K562 (cell line): ENCODE results near the gene GSTM5. TPM values are rescaled to one million over a fixed set of nuclear protein-coding genes. Genes with fewer than 3 reads are reported as not detected.

Experiments used
- ARID1B ChIP-seq: fragments of 450-650 bp; IDR thresholded peaks from 2 replicates; pipeline ENCODE4 v1.6.1; 2016; ENCODE audit warnings: antibody characterized with exemption, mild to moderate bottlenecking, inconsistent platforms
- C11orf30 ChIP-seq: fragments of 450-650 bp; IDR thresholded peaks from 2 replicates; pipeline ENCODE4 v1.6.1; 2016; ENCODE audit warnings: low read depth, mild to moderate bottlenecking
- CBFA2T3 ChIP-seq: fragments of 450-650 bp; IDR thresholded peaks from 2 replicates; pipeline ENCODE4 v1.6.1; 2017
- CGGBP1 ChIP-seq: fragments of 250-450 bp; sonication (Bioruptor Pico); IDR thresholded peaks from 2 replicates; pipeline ENCODE4 v1.9.0; 2021; ENCODE audit warnings: mild to moderate bottlenecking
- CTBP1 ChIP-seq: fragments of 450-650 bp; IDR thresholded peaks from 2 replicates; pipeline ENCODE4 v1.6.1; 2016; ENCODE audit warnings: borderline replicate concordance
- EP300 ChIP-seq: IDR thresholded peaks from 2 replicates; pipeline ENCODE4 v1.6.1; 2012; ENCODE audit warnings: low read length, improper control_type of control experiment
- FOSL1 ChIP-seq: fragments of 200-800 bp; sonication (Bioruptor generic); conservative IDR thresholded peaks from 2 replicates; pipeline ENCODE4 v1.6.1; 2016; ENCODE audit warnings: missing genetic modification characterization, missing compliant biosample characterization
- GATAD2B ChIP-seq: fragments of 450-650 bp; IDR thresholded peaks from 2 replicates; pipeline ENCODE4 v1.6.1; 2017; ENCODE audit warnings: mild to moderate bottlenecking, borderline replicate concordance
- JUN ChIP-seq, 2 experiments: sonication (generic) in 1 of 2; formaldehyde crosslinking in 1 of 2; IDR thresholded peaks; 2 replicates each; pipeline versions ENCODE4 v1.6.1 to v1.8.0; 2012 to 2022; ENCODE audit warnings: borderline replicate concordance in 2 of 2, mild to moderate bottlenecking in 2 of 2, improper control_type of control experiment in 1 of 2, low read depth in 1 of 2, low read length in 1 of 2, missing genetic modification reagents in 1 of 2
- JUND ChIP-seq, 2 experiments: IDR thresholded peaks; 2 replicates in 1 of 2; 3 replicates in 1 of 2; pipeline ENCODE4 v1.6.1; 2011; ENCODE audit warnings: borderline replicate concordance in 2 of 2, low read depth in 2 of 2, low read length in 2 of 2, improper control_type of control experiment in 1 of 2, missing biosample characterization in 1 of 2, missing genetic modification characterization in 1 of 2, missing genetic modification reagents in 1 of 2
- LEF1 ChIP-seq: fragments of 450-650 bp; IDR thresholded peaks from 2 replicates; pipeline ENCODE4 v1.6.1; 2016; ENCODE audit warnings: mild to moderate bottlenecking
- MED1 ChIP-seq: sonication (generic); formaldehyde crosslinking; IDR thresholded peaks from 2 replicates; pipeline ENCODE4 v1.8.1; 2023; ENCODE audit warnings: missing genetic modification reagents, borderline replicate concordance
- NCOA1 ChIP-seq: fragments of 450-650 bp; IDR thresholded peaks from 2 replicates; pipeline ENCODE4 v1.6.1; 2016; ENCODE audit warnings: low read depth
- NFATC3 ChIP-seq: fragments of 450-650 bp; IDR thresholded peaks from 2 replicates; pipeline ENCODE4 v1.6.1; 2017; ENCODE audit warnings: mild to moderate bottlenecking
- NFIC ChIP-seq: fragments of 450-650 bp; IDR thresholded peaks from 2 replicates; pipeline ENCODE4 v1.6.1; 2017; ENCODE audit warnings: mild to moderate bottlenecking, inconsistent platforms
- NR1H2 ChIP-seq: sonication (generic); formaldehyde crosslinking; IDR thresholded peaks from 2 replicates; pipeline ENCODE4 v1.4.0; 2020; ENCODE audit warnings: mild to moderate bottlenecking, missing genetic modification reagents
- PPARD ChIP-seq: fragments of 250-450 bp; sonication (Bioruptor Pico); IDR thresholded peaks from 2 replicates; pipeline ENCODE4 v1.8.0; 2022; ENCODE audit warnings: inconsistent platforms, mild to moderate bottlenecking, moderate library complexity
- SMAD4 ChIP-seq: fragments of 250-450 bp; sonication (Bioruptor Pico); conservative IDR thresholded peaks from 2 replicates; pipeline ENCODE4 v1.8.0; 2021; ENCODE audit warnings: inconsistent platforms, mild to moderate bottlenecking, moderate library complexity
- SMARCA4 ChIP-seq: fragments of 450-650 bp; IDR thresholded peaks from 2 replicates; pipeline ENCODE4 v1.6.1; 2016
- SMARCE1 ChIP-seq: fragments of 450-650 bp; IDR thresholded peaks from 2 replicates; pipeline ENCODE4 v1.7.1; 2016; ENCODE audit warnings: mild to moderate bottlenecking
- XRCC3 ChIP-seq: fragments of 450-650 bp; IDR thresholded peaks from 2 replicates; pipeline ENCODE4 v1.6.1; 2017; ENCODE audit warnings: mild to moderate bottlenecking, moderate library complexity
- ZC3H4 ChIP-seq: sonication (generic); formaldehyde crosslinking; IDR thresholded peaks from 2 replicates; pipeline ENCODE4 v1.9.0; 2021; ENCODE audit warnings: missing genetic modification reagents, borderline replicate concordance
- ZNF133 ChIP-seq: fragments of 250-450 bp; sonication (Bioruptor Pico); IDR thresholded peaks from 2 replicates; pipeline ENCODE4 v1.4.0; 2020; ENCODE audit warnings: mild to moderate bottlenecking
- ZNF398 ChIP-seq: fragments of 250-450 bp; sonication (Bioruptor Pico); IDR thresholded peaks from 2 replicates; pipeline ENCODE4 v1.8.0; 2021; ENCODE audit warnings: moderate library complexity, mild to moderate bottlenecking, inconsistent platforms
- ZNF766 ChIP-seq: fragments of 200-800 bp; sonication (Bioruptor generic); conservative IDR thresholded peaks from 2 replicates; pipeline ENCODE4 v1.6.1; 2016; ENCODE audit warnings: missing genetic modification characterization, missing compliant biosample characterization
- polyA plus RNA-seq, 8 experiments: library from polyadenylated mRNA; depleted of rRNA in 4 of 8; stranded (reverse) in 5 of 8; unstranded in 3 of 8; fragments of >200 nt; fragmentation: Nextera tagmentation in 2 of 8; fragmentation: Illumina TruSeq in 1 of 8; extraction: Ambion mirVana in 2 of 8; extraction: Trizol in 1 of 8; gene quantifications; 2 replicates each; pipeline versions ENCODE4 v1.2.1 to v1.2.3, GENCODE V29; 2011 to 2014; ENCODE audit warnings: inconsistent platforms in 1 of 8, missing spikeins in 1 of 8
- total RNA-seq, 7 experiments: library from RNA; depleted of rRNA in 6 of 7; stranded (reverse); fragments of >200 nt in 6 of 7; fragmentation: Illumina TruSeq in 2 of 7; extraction: Trizol in 2 of 7; gene quantifications; 2 replicates each; pipeline versions ENCODE4 v1.2.1 to v1.2.3, GENCODE V29; 2011 to 2021; ENCODE audit warnings: low replicate concordance in 1 of 7
- TF ChIP-seq, protein P1 (sequence below): IDR thresholded peaks from 2 replicates; pipeline ENCODE4 v1.6.1; 2011; ENCODE audit not compliant: insufficient read length; ENCODE audit errors: extremely low read depth

Gene GSTM5
- total and polyA plus RNA-seq, 9 of the 15 experiments (the other 6 are each of a cell fraction or from before 2014, with no cell fraction given), result not detected

DNA sequence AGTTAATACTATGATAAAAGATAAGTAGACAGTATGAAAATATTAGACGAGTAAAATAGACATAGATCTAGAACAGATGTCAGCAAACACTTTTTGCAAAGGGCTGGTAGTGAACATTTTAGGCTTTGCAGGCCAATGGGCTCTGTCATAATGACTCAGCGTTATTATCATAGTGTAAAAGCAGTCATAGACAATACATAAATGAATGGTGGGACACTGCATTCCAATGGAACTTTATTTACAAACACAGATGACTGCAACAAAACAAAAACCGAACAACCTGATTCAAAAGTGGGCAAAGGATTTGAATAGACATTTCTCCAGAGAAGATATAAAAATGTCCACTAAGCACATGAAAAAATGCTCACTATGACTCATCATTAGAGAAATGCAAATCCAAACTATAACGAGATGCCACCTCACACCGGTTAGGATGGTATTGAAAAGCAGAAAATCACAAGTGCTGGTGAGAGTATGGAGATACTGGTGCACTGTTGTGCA is 7.3 kb downstream of the GSTM5 start (continued):
- TF ChIP-seq ZNF398 (CRISPR knock-in tag), result no peak
- TF ChIP-seq ZNF766 (CRISPR knock-in tag), result no peak
- peak; percentile 79 for TF ChIP-seq EP300
- TF ChIP-seq FOSL1 (tag), result peak; percentile 88
- TF ChIP-seq SMARCE1, result peak; percentile 87
- TF ChIP-seq CBFA2T3, result peak; percentile 44; the same call in 1 of the 2 replicates
- peak; percentile 39; the same call in 1 of the 2 replicates for TF ChIP-seq NFIC
- 0 out of 2 replicates have a peak, but pooled peaks have one; percentile 10 for TF ChIP-seq CGGBP1 (CRISPR knock-in tag)
- TF ChIP-seq LEF1, result peak; percentile 60; the same call in 1 of the 2 replicates
- peak; percentile 84 for TF ChIP-seq ARID1B
- TF ChIP-seq NR1H2 (CRISPR knock-in tag), result no peak
- peak; percentile 82 for TF ChIP-seq GATAD2B
- no peak for TF ChIP-seq NCOA1
- TF ChIP-seq, protein P1, sequence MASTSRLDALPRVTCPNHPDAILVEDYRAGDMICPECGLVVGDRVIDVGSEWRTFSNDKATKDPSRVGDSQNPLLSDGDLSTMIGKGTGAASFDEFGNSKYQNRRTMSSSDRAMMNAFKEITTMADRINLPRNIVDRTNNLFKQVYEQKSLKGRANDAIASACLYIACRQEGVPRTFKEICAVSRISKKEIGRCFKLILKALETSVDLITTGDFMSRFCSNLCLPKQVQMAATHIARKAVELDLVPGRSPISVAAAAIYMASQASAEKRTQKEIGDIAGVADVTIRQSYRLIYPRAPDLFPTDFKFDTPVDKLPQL, result no peak
- no peak for TF ChIP-seq ZC3H4 (CRISPR knock-in tag)
- no peak for TF ChIP-seq XRCC3
- peak; percentile 99 for TF ChIP-seq C11orf30
- 0 out of 2 replicates have a peak, but pooled peaks have one; percentile 14 for TF ChIP-seq CTBP1
- TF ChIP-seq NFATC3, result 0 out of 2 replicates have a peak, but pooled peaks have one; percentile 69
- TF ChIP-seq SMAD4 (CRISPR knock-in tag), result peak; percentile 54; the same call in 1 of the 2 replicates
- TF ChIP-seq SMARCA4, result peak; percentile 92
- TF ChIP-seq JUND (IDR thresholded peaks at IDR 0.05; ENCODE audit: borderline replicate concordance, low read depth, low read length), result peak; percentile 74
- peak; percentile 92 for TF ChIP-seq JUND (tag; IDR thresholded peaks at IDR 0.05; ENCODE audit: borderline replicate concordance, low read depth, low read length)
- TF ChIP-seq PPARD (CRISPR knock-in tag), result no peak
- no peak for TF ChIP-seq ZNF133 (CRISPR knock-in tag)
- TF ChIP-seq MED1 (CRISPR knock-in tag), result no peak
- peak; percentile 44; the same call in 1 of the 2 replicates for TF ChIP-seq JUN (IDR thresholded peaks at IDR 0.05; ENCODE audit: borderline replicate concordance, low read depth, low read length)
- TF ChIP-seq JUN (CRISPR knock-in tag; IDR thresholded peaks at IDR 0.05; ENCODE audit: borderline replicate concordance), result no peak
